Glutamatergic neuron (in vitro differentiated cells): ENCODE data around the gene TEX38. TPM values are rescaled to one million over a fixed set of nuclear protein-coding genes. Genes with fewer than 3 reads are reported as not detected.
"Not testable (repeated sequence)": the region's sequence is repeated elsewhere in the genome, so short reads cannot be mapped to it uniquely, and the experiment has no call there.

Experiments used
- DNase-seq: peaks from one replicate; pipeline ENCODE4 v3.0.0; 2022
- H3K27ac Mint-ChIP-seq: one replicate; pipeline ENCODE4 v1.8.0; 2020; ENCODE audit warnings: mild to moderate bottlenecking, mixed read lengths, inconsistent platforms; ENCODE audit not compliant: unreplicated experiment
- H3K27me3 Mint-ChIP-seq: one replicate; pipeline ENCODE4 v1.8.0; 2020; ENCODE audit warnings: mild to moderate bottlenecking, moderate library complexity, mixed read lengths, inconsistent platforms; ENCODE audit not compliant: unreplicated experiment
- H3K36me3 Mint-ChIP-seq: one replicate; pipeline ENCODE4 v1.8.0; 2020; ENCODE audit warnings: mild to moderate bottlenecking, mixed read lengths, inconsistent platforms; ENCODE audit not compliant: unreplicated experiment
- H3K4me1 Mint-ChIP-seq: one replicate; pipeline ENCODE4 v1.8.0; 2020; ENCODE audit warnings: mild to moderate bottlenecking, low read depth, mixed read lengths, inconsistent platforms; ENCODE audit not compliant: unreplicated experiment
- H3K4me3 Mint-ChIP-seq: one replicate; pipeline ENCODE4 v1.8.0; 2020; ENCODE audit warnings: mild to moderate bottlenecking, mixed read lengths, inconsistent platforms; ENCODE audit not compliant: unreplicated experiment
- H3K9me3 Mint-ChIP-seq: one replicate; pipeline ENCODE4 v1.8.0; 2020; ENCODE audit warnings: mild to moderate bottlenecking, moderate library complexity, mixed read lengths, inconsistent platforms; ENCODE audit not compliant: unreplicated experiment
- CTCF ChIP-seq: fragments of 200-600 bp; sonication (generic); IDR thresholded peaks from one replicate; pipeline ENCODE4 v1.5.0; 2021; ENCODE audit not compliant: partially characterized antibody, unreplicated experiment
- total RNA-seq: library from RNA; stranded (reverse); fragmentation: NEBNext Ultra II Directional; extraction: Animal tissue kit (Norgen Biotek cat#: 25700); gene quantifications from one replicate; pipeline ENCODE4 v1.2.1, GENCODE V29; 2021; ENCODE audit not compliant: unreplicated experiment

Gene TEX38
- total RNA-seq, 1 donor from 2014 or later = not detected

- no peak for DNase-seq
- peaks cover 4% of the 10 kb centered on the region for H3K9me3 Mint-ChIP-seq
- H3K36me3 Mint-ChIP-seq = peaks cover 28% of the 10 kb centered on the region
- no peaks in the 10 kb centered on the region for H3K27me3 Mint-ChIP-seq
- no peak overlapping the region for H3K4me3 Mint-ChIP-seq
- H3K27ac Mint-ChIP-seq = no peak overlapping the region
- no peaks in the 10 kb centered on the region for H3K4me1 Mint-ChIP-seq
- TF ChIP-seq CTCF = no peak
These were observed 17.6 kb upstream of the TEX38 start for GRCh38 chr1:46654012-46654411.

GRCh38 chr1:46654698-46655097 is 17.0 kb upstream of the TEX38 start:
- peaks cover 22% of the 10 kb centered on the region for H3K36me3 Mint-ChIP-seq
- H3K27me3 Mint-ChIP-seq, H3K9me3 Mint-ChIP-seq, H3K27ac Mint-ChIP-seq, H3K4me1 Mint-ChIP-seq, H3K4me3 Mint-ChIP-seq, DNase-seq: not testable (repeated sequence)

GRCh38 chr1:46655848-46656247 is 15.8 kb upstream of the TEX38 start:
- H3K4me3 Mint-ChIP-seq = no peak overlapping the region
- H3K27ac Mint-ChIP-seq = no peak overlapping the region
- no peaks in the 10 kb centered on the region for H3K4me1 Mint-ChIP-seq
- no peak for DNase-seq
- no peaks in the 10 kb centered on the region for H3K27me3 Mint-ChIP-seq
- no peak for TF ChIP-seq CTCF
- peaks cover 10% of the 10 kb centered on the region for H3K36me3 Mint-ChIP-seq
- no peaks in the 10 kb centered on the region for H3K9me3 Mint-ChIP-seq

- no peaks in the 10 kb centered on the region for H3K4me1 Mint-ChIP-seq
- peaks cover 10% of the 10 kb centered on the region for H3K36me3 Mint-ChIP-seq
- H3K27me3 Mint-ChIP-seq = no peaks in the 10 kb centered on the region
- DNase-seq = no peak
- H3K27ac Mint-ChIP-seq = no peak overlapping the region
- TF ChIP-seq CTCF = no peak
- H3K9me3 Mint-ChIP-seq = no peaks in the 10 kb centered on the region
- no peak overlapping the region for H3K4me3 Mint-ChIP-seq
These were observed 15.0 kb upstream of the TEX38 start for GRCh38 chr1:46656643-46657042.

- peaks cover 10% of the 10 kb centered on the region for H3K36me3 Mint-ChIP-seq
- TF ChIP-seq CTCF = no peak
- no peak for DNase-seq
- no peaks in the 10 kb centered on the region for H3K27me3 Mint-ChIP-seq
- no peaks in the 10 kb centered on the region for H3K9me3 Mint-ChIP-seq
- no peak overlapping the region for H3K4me3 Mint-ChIP-seq
- no peaks in the 10 kb centered on the region for H3K4me1 Mint-ChIP-seq
- H3K27ac Mint-ChIP-seq = no peak overlapping the region
These were observed 13.9 kb upstream of the TEX38 start for GRCh38 chr1:46657775-46658174.

GRCh38 chr1:46659307-46659870 is 12.3 kb upstream of the TEX38 start:
- peaks cover 10% of the 10 kb centered on the region for H3K36me3 Mint-ChIP-seq
- no peaks in the 10 kb centered on the region for H3K27me3 Mint-ChIP-seq
- H3K9me3 Mint-ChIP-seq = no peaks in the 10 kb centered on the region
- no peaks in the 10 kb centered on the region for H3K4me1 Mint-ChIP-seq
- TF ChIP-seq CTCF = no peak
- no peak overlapping the region for H3K4me3 Mint-ChIP-seq
- H3K27ac Mint-ChIP-seq = no peak overlapping the region
- DNase-seq = no peak

GRCh38 chr1:46660116-46660515 is 11.5 kb upstream of the TEX38 start:
- not testable (repeated sequence) for DNase-seq, H3K27ac Mint-ChIP-seq, H3K4me3 Mint-ChIP-seq, H3K9me3 Mint-ChIP-seq, H3K4me1 Mint-ChIP-seq, H3K36me3 Mint-ChIP-seq, H3K27me3 Mint-ChIP-seq

- H3K27ac Mint-ChIP-seq, H3K9me3 Mint-ChIP-seq, DNase-seq, H3K27me3 Mint-ChIP-seq, H3K4me3 Mint-ChIP-seq, H3K36me3 Mint-ChIP-seq, H3K4me1 Mint-ChIP-seq: not testable (repeated sequence)
These were observed 8.7 kb upstream of the TEX38 start for GRCh38 chr1:46662919-46663318.
